ENCODE results near the gene NCOA3.
"Not testable (repeated sequence)": the region's sequence is repeated elsewhere in the genome, so short reads cannot be mapped to it uniquely, and the experiment has no call there.

Gene NCOA3

GRCh38 chr20:47501482-47502270 is at the start of gene NCOA3:
Gene NCOA3 (plus strand): TSS chr20:47501887. CDS start chr20:47622248, 120,361 bp downstream.
- DNase-seq: peak; percentile 75

- no peak for DNase-seq
Observed at GRCh38 chr20:47452736-47453161, 48.9 kb upstream of the NCOA3 start.

- no peak for DNase-seq
Observed at GRCh38 chr20:47453167-47453782, 48.4 kb upstream of the NCOA3 start.

GRCh38 chr20:47454298-47455132 is 47.2 kb upstream of the NCOA3 start:
- no peak for DNase-seq

GRCh38 chr20:47455133-47456040 is 46.3 kb upstream of the NCOA3 start:
- DNase-seq: no peak

GRCh38 chr20:47456041-47456537 is 45.6 kb upstream of the NCOA3 start:
- DNase-seq: no peak

- no peak for DNase-seq
Observed at GRCh38 chr20:47456952-47457724, 44.5 kb upstream of the NCOA3 start.

- DNase-seq: not testable (repeated sequence)
Observed at GRCh38 chr20:47458280-47459050, 43.2 kb upstream of the NCOA3 start.

GRCh38 chr20:47459344-47460073 is 42.2 kb upstream of the NCOA3 start:
- DNase-seq: no peak

GRCh38 chr20:47460761-47461112 is 41.0 kb upstream of the NCOA3 start:
- not testable (repeated sequence) for DNase-seq

- no peak for DNase-seq
Observed at GRCh38 chr20:47461120-47461685, 40.5 kb upstream of the NCOA3 start.

GRCh38 chr20:47461906-47462305 is 39.8 kb upstream of the NCOA3 start:
- DNase-seq: not testable (repeated sequence)

GRCh38 chr20:47464380-47465101 is 37.1 kb upstream of the NCOA3 start:
- DNase-seq: no peak

GRCh38 chr20:47465335-47466090 is 36.2 kb upstream of the NCOA3 start:
- no peak for DNase-seq

GRCh38 chr20:47466213-47466612 is 35.5 kb upstream of the NCOA3 start:
- DNase-seq: no peak

GRCh38 chr20:47466704-47467459 is 34.8 kb upstream of the NCOA3 start:
- DNase-seq: no peak
